Measurements from ENCODE around the gene CLSTN2. TPM values are rescaled to one million over a fixed set of nuclear protein-coding genes. Genes with fewer than 3 reads are reported as not detected.

CLSTN2 gene
- total RNA-seq, 1 experiment from 2014 or later: 0.68 TPM

- H3K36me3 Mint-ChIP-seq (ENCODE audit: insufficient read depth in 1 of 3, low read depth in 3 of 3): peaks cover 0 to 3% (median 0%) of the 10 kb centered on the region in 3 experiments; a peak in 2 of 7 replicates
- H3K4me1 Mint-ChIP-seq: peaks cover 33 to 37% of the 10 kb centered on the region in 2 experiments
- H3K4me3 Mint-ChIP-seq: no peak overlapping the region
- no peaks in the 10 kb centered on the region for H3K79me1 ChIP-seq (ENCODE audit: insufficient read depth, low read depth, low read length, poor library complexity, severe bottlenecking)
- no CpG with 5 or more reads among the region's 4 CpGs for WGBS (ENCODE audit: extremely low coverage, insufficient read length, low lambda C conversion rate)
- no peaks in the 10 kb centered on the region for H3K27me3 ChIP-seq (ENCODE audit: insufficient read depth, low read length)
- H3K9me3 Mint-ChIP-seq: no peaks in the 10 kb centered on the region; a peak in 1 of 5 replicates
- H4K20me1 ChIP-seq (ENCODE audit: control insufficient read depth, insufficient read depth, insufficient read length): no peaks in the 10 kb centered on the region
- no peak overlapping the region for H3K4me2 ChIP-seq (ENCODE audit: insufficient read depth, insufficient read length, low read length)
- no peak overlapping the region for H4K5ac ChIP-seq (ENCODE audit: insufficient read length, low read depth, low read length)
- no peak overlapping the region for H4K8ac ChIP-seq (replicated peaks; ENCODE audit: insufficient read length, low read depth, low read length)
- no peak overlapping the region for H2BK20ac ChIP-seq (ENCODE audit: low read depth, low read length, poor library complexity, severe bottlenecking)
- peaks cover 5% of the 10 kb centered on the region; the same call in 1 of the 2 replicates for H3K4me1 ChIP-seq (ENCODE audit: insufficient read depth, low read length)
- no peak for DNase-seq
- H2BK120ac ChIP-seq (ENCODE audit: low read depth, low read length, poor library complexity, severe bottlenecking): no peak overlapping the region
- H2AK5ac ChIP-seq (ENCODE audit: insufficient read length, low read length): no peak overlapping the region
- no peak overlapping the region for H3K18ac ChIP-seq (ENCODE audit: insufficient read length, low read depth, low read length)
- H3K4ac ChIP-seq (ENCODE audit: low read depth, low read length): no peak overlapping the region
- no peaks in the 10 kb centered on the region for H3K23me2 ChIP-seq (ENCODE audit: insufficient read length, low read depth, low read length, poor library complexity, severe bottlenecking)
- H3K27ac Mint-ChIP-seq: no peak overlapping the region
- H3K23ac ChIP-seq (ENCODE audit: insufficient read length, low read depth, low read length): no peak overlapping the region
- no peak overlapping the region for H3K27ac ChIP-seq (ENCODE audit: insufficient read length, low read depth, low read length)
- no peak overlapping the region for H2BK12ac ChIP-seq (ENCODE audit: insufficient read length, low read depth, low read length)
- no peak overlapping the region for H3K9ac ChIP-seq (ENCODE audit: extremely low read depth, insufficient read length, low read length)
- H2AFZ ChIP-seq (ENCODE audit: low read length): no peak overlapping the region
- H2BK5ac ChIP-seq (ENCODE audit: insufficient read length, low read length): no peak overlapping the region
- no peaks in the 10 kb centered on the region for H3K79me2 ChIP-seq (ENCODE audit: insufficient read depth, low read length)
- H4K91ac ChIP-seq (ENCODE audit: insufficient read length, low read depth, low read length): no peak overlapping the region
- TF ChIP-seq, protein P1, sequence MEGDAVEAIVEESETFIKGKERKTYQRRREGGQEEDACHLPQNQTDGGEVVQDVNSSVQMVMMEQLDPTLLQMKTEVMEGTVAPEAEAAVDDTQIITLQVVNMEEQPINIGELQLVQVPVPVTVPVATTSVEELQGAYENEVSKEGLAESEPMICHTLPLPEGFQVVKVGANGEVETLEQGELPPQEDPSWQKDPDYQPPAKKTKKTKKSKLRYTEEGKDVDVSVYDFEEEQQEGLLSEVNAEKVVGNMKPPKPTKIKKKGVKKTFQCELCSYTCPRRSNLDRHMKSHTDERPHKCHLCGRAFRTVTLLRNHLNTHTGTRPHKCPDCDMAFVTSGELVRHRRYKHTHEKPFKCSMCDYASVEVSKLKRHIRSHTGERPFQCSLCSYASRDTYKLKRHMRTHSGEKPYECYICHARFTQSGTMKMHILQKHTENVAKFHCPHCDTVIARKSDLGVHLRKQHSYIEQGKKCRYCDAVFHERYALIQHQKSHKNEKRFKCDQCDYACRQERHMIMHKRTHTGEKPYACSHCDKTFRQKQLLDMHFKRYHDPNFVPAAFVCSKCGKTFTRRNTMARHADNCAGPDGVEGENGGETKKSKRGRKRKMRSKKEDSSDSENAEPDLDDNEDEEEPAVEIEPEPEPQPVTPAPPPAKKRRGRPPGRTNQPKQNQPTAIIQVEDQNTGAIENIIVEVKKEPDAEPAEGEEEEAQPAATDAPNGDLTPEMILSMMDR (conservative IDR thresholded peaks at IDR 0.05): no peak
- H3K27me3 Mint-ChIP-seq (ENCODE audit: low read depth): 0 out of 2 replicates have a peak, but pooled peaks cover 1% of the 10 kb centered on the region
- H3K14ac ChIP-seq (ENCODE audit: insufficient read depth, low read length): no peak overlapping the region
- no peak overlapping the region for H3T11ph ChIP-seq (ENCODE audit: low read length)
- no peak overlapping the region for H3K56ac ChIP-seq (ENCODE audit: insufficient read length, low read depth, low read length)
- H2BK15ac ChIP-seq (ENCODE audit: low read depth, low read length): no peak overlapping the region
- no peaks in the 10 kb centered on the region for H3K9me3 ChIP-seq (ENCODE audit: control insufficient read depth, low read depth, low read length)
Observed at GRCh38 chr3:140501061-140501769, 566.2 kb downstream of the CLSTN2 start.

Data from H9 (cell line).